HepG2 (cell line): ENCODE data around the gene ZNF287. TPM values are rescaled to one million over a fixed set of nuclear protein-coding genes. Genes with fewer than 3 reads are reported as not detected.

ENCODE experiments used
- AKAP8 ChIP-seq: sonication (generic); formaldehyde crosslinking; IDR thresholded peaks from 2 replicates; pipeline ENCODE4 v1.5.1; 2020; ENCODE audit warnings: mild to moderate bottlenecking, missing genetic modification reagents
- ATF7 ChIP-seq, 2 experiments: fragments of 450-650 bp in 1 of 2; sonication (generic) in 1 of 2; formaldehyde crosslinking in 1 of 2; IDR thresholded peaks; 2 replicates each; pipeline versions ENCODE4 v1.4.0 to v1.6.1; 2016 to 2020; ENCODE audit warnings: antibody characterized with exemption in 1 of 2, mild to moderate bottlenecking in 1 of 2, missing genetic modification reagents in 1 of 2
- HNF4A ChIP-seq: sonication (generic); formaldehyde crosslinking; IDR thresholded peaks from 2 replicates; pipeline ENCODE4 v1.4.0; 2020; ENCODE audit warnings: missing genetic modification reagents
- LCORL ChIP-seq, 2 experiments: fragments of 450-650 bp in 1 of 2; sonication (generic) in 1 of 2; formaldehyde crosslinking in 1 of 2; IDR thresholded peaks; 2 replicates each; pipeline versions ENCODE4 v1.5.0 to v1.6.1; 2017 to 2020; ENCODE audit warnings: antibody characterized with exemption in 1 of 2, missing genetic modification reagents in 1 of 2
- THAP11 ChIP-seq: IDR thresholded peaks from 2 replicates; pipeline ENCODE4 v1.6.1; 2016; ENCODE audit warnings: missing biosample characterization, missing genetic modification reagents
- ZBTB20 ChIP-seq: sonication (generic); formaldehyde crosslinking; IDR thresholded peaks from 2 replicates; pipeline ENCODE4 v1.8.1; 2023; ENCODE audit warnings: missing genetic modification reagents, low read depth, mild to moderate bottlenecking, borderline replicate concordance
- ZBTB21 ChIP-seq: sonication (generic); formaldehyde crosslinking; IDR thresholded peaks from 2 replicates; pipeline ENCODE4 v1.4.0; 2020; ENCODE audit warnings: missing genetic modification reagents
- ZKSCAN1 ChIP-seq: fragments of 150-350 bp; IDR thresholded peaks from 2 replicates; pipeline ENCODE4 v1.6.1; 2014; ENCODE audit warnings: low read length
- ZNF143 ChIP-seq: sonication (generic); formaldehyde crosslinking; IDR thresholded peaks from 2 replicates; pipeline ENCODE4 v1.4.0; 2020; ENCODE audit warnings: missing genetic modification reagents
- ZNF20 ChIP-seq: sonication (generic); formaldehyde crosslinking; IDR thresholded peaks from 2 replicates; pipeline ENCODE4 v1.4.0; 2020; ENCODE audit warnings: mild to moderate bottlenecking, moderate library complexity, missing genetic modification reagents
- ZNF44 ChIP-seq: sonication (generic); formaldehyde crosslinking; IDR thresholded peaks from 2 replicates; pipeline ENCODE4 v1.5.1; 2020; ENCODE audit warnings: mild to moderate bottlenecking, missing genetic modification reagents
- ZNF816 ChIP-seq: sonication (generic); formaldehyde crosslinking; IDR thresholded peaks from 2 replicates; pipeline ENCODE4 v1.8.0; 2022; ENCODE audit warnings: missing genetic modification reagents, mild to moderate bottlenecking, borderline replicate concordance
- ZNF850 ChIP-seq: sonication (generic); formaldehyde crosslinking; conservative IDR thresholded peaks from 2 replicates; pipeline ENCODE4 v1.9.0; 2021; ENCODE audit warnings: mild to moderate bottlenecking, missing genetic modification reagents
- polyA plus RNA-seq, 8 experiments: library from polyadenylated mRNA; depleted of rRNA in 3 of 8; stranded (reverse) in 7 of 8; unstranded in 1 of 8; fragments of >200 nt; fragmentation: Illumina TruSeq in 4 of 8; extraction: Trizol in 4 of 8; gene quantifications; 2 replicates each; pipeline versions ENCODE4 v1.2.1 to v1.2.3, GENCODE V29; 2011 to 2016; ENCODE audit warnings: low read depth in 4 of 8, missing spikeins in 1 of 8, mixed read lengths in 1 of 8; ENCODE audit not compliant: insufficient read depth in 1 of 8
- total RNA-seq, 5 experiments: library from RNA; depleted of rRNA; stranded (reverse); fragments of >200 nt; fragmentation: Illumina TruSeq; extraction: Trizol; gene quantifications; 2 replicates each; pipeline ENCODE4 v1.2.3, GENCODE V29; 2016; ENCODE audit warnings: low read depth in 1 of 5
- TF ChIP-seq, protein P1 (sequence below): sonication (generic); formaldehyde crosslinking; conservative IDR thresholded peaks from 2 replicates; pipeline ENCODE4 v1.4.0; 2020; ENCODE audit warnings: mild to moderate bottlenecking, missing genetic modification reagents, moderate library complexity
- TF ChIP-seq, protein P2 (sequence below): sonication (generic); formaldehyde crosslinking; IDR thresholded peaks from 2 replicates; pipeline ENCODE4 v1.5.1; 2020; ENCODE audit warnings: missing genetic modification reagents, mild to moderate bottlenecking, borderline replicate concordance
- TF ChIP-seq, protein P3 (sequence below): sonication (generic); formaldehyde crosslinking; IDR thresholded peaks from 2 replicates; pipeline ENCODE4 v1.4.0; 2020; ENCODE audit warnings: missing genetic modification reagents
- TF ChIP-seq, protein P4 (sequence below): sonication (generic); formaldehyde crosslinking; IDR thresholded peaks from 2 replicates; pipeline ENCODE4 v1.4.0; 2020; ENCODE audit warnings: missing genetic modification reagents

The ZNF287 gene
- total and polyA plus RNA-seq, 2 of the 13 experiments (the other 11 are each of a cell fraction or from before 2014, with no cell fraction given), result 0.21 TPM; not detected in 1

DNA sequence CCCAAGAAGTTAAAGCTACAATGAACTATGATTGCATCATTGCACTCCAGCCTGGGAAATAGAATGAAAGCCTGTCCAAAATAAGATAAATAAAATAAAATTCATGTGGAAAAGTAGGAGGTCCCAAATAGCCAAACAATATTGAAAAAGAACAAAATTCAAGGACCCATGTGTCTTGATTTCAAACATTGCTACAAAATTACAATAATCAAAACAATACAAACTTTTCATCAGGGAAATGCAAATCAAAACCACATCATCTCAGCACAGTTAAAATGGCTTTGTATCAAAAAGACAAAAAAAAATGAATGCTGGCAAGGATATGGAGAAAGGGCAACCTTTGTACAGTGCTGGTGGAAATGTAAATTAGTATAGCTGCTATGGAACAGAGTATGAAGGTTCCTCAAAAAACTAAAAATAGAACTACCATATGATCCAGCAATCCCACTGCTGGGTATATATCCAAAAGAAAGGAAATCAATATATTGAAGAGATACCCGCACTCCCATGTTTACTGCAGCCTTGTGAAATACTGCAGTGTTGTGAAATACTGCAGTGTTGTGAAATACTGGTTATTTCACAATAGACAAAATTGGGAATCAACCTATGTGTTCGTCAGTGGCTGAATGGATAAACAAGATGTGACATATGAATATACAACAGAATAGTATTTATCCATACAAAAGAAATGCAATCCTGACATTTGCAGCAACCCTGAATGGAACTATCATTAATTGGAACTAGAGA lies 24.5 kb upstream of the ZNF287 start (continued):
- TF ChIP-seq, protein P1, sequence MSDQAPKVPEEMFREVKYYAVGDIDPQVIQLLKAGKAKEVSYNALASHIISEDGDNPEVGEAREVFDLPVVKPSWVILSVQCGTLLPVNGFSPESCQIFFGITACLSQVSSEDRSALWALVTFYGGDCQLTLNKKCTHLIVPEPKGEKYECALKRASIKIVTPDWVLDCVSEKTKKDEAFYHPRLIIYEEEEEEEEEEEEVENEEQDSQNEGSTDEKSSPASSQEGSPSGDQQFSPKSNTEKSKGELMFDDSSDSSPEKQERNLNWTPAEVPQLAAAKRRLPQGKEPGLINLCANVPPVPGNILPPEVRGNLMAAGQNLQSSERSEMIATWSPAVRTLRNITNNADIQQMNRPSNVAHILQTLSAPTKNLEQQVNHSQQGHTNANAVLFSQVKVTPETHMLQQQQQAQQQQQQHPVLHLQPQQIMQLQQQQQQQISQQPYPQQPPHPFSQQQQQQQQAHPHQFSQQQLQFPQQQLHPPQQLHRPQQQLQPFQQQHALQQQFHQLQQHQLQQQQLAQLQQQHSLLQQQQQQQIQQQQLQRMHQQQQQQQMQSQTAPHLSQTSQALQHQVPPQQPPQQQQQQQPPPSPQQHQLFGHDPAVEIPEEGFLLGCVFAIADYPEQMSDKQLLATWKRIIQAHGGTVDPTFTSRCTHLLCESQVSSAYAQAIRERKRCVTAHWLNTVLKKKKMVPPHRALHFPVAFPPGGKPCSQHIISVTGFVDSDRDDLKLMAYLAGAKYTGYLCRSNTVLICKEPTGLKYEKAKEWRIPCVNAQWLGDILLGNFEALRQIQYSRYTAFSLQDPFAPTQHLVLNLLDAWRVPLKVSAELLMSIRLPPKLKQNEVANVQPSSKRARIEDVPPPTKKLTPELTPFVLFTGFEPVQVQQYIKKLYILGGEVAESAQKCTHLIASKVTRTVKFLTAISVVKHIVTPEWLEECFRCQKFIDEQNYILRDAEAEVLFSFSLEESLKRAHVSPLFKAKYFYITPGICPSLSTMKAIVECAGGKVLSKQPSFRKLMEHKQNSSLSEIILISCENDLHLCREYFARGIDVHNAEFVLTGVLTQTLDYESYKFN (CRISPR knock-in tag), result peak; percentile 70
- TF ChIP-seq, protein P2, sequence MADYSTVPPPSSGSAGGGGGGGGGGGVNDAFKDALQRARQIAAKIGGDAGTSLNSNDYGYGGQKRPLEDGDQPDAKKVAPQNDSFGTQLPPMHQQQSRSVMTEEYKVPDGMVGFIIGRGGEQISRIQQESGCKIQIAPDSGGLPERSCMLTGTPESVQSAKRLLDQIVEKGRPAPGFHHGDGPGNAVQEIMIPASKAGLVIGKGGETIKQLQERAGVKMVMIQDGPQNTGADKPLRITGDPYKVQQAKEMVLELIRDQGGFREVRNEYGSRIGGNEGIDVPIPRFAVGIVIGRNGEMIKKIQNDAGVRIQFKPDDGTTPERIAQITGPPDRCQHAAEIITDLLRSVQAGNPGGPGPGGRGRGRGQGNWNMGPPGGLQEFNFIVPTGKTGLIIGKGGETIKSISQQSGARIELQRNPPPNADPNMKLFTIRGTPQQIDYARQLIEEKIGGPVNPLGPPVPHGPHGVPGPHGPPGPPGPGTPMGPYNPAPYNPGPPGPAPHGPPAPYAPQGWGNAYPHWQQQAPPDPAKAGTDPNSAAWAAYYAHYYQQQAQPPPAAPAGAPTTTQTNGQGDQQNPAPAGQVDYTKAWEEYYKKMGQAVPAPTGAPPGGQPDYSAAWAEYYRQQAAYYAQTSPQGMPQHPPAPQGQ (CRISPR knock-in tag), result no peak
- TF ChIP-seq LCORL (IDR thresholded peaks at IDR 0.05), result no peak
- TF ChIP-seq LCORL (CRISPR knock-in tag; IDR thresholded peaks at IDR 0.05), result peak; percentile 76
- peak; percentile 56; the same call in 1 of the 2 replicates for TF ChIP-seq ZNF816 (CRISPR knock-in tag)
- no peak for TF ChIP-seq AKAP8 (CRISPR knock-in tag)
- TF ChIP-seq HNF4A, result peak; percentile 48; the same call in 1 of the 2 replicates
- TF ChIP-seq ZBTB21, result no peak
- no peak for TF ChIP-seq ZNF20 (CRISPR knock-in tag)
- no peak for TF ChIP-seq ZNF850 (CRISPR knock-in tag)
- no peak for TF ChIP-seq ZNF143 (CRISPR knock-in tag)
- TF ChIP-seq ZBTB20 (CRISPR knock-in tag), result peak; percentile 63; the same call in 1 of the 2 replicates
- TF ChIP-seq ZKSCAN1, result no peak
- TF ChIP-seq THAP11 (CRISPR knock-in tag), result peak; percentile 75
- TF ChIP-seq ZNF44, result no peak
- TF ChIP-seq, protein P3, sequence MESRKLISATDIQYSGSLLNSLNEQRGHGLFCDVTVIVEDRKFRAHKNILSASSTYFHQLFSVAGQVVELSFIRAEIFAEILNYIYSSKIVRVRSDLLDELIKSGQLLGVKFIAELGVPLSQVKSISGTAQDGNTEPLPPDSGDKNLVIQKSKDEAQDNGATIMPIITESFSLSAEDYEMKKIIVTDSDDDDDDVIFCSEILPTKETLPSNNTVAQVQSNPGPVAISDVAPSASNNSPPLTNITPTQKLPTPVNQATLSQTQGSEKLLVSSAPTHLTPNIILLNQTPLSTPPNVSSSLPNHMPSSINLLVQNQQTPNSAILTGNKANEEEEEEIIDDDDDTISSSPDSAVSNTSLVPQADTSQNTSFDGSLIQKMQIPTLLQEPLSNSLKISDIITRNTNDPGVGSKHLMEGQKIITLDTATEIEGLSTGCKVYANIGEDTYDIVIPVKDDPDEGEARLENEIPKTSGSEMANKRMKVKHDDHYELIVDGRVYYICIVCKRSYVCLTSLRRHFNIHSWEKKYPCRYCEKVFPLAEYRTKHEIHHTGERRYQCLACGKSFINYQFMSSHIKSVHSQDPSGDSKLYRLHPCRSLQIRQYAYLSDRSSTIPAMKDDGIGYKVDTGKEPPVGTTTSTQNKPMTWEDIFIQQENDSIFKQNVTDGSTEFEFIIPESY (CRISPR knock-in tag), result no peak
- TF ChIP-seq, protein P4, sequence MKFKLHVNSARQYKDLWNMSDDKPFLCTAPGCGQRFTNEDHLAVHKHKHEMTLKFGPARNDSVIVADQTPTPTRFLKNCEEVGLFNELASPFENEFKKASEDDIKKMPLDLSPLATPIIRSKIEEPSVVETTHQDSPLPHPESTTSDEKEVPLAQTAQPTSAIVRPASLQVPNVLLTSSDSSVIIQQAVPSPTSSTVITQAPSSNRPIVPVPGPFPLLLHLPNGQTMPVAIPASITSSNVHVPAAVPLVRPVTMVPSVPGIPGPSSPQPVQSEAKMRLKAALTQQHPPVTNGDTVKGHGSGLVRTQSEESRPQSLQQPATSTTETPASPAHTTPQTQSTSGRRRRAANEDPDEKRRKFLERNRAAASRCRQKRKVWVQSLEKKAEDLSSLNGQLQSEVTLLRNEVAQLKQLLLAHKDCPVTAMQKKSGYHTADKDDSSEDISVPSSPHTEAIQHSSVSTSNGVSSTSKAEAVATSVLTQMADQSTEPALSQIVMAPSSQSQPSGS (CRISPR knock-in tag), result peak; percentile 55; the same call in 1 of the 2 replicates
- peak; percentile 28; the same call in 1 of the 2 replicates for TF ChIP-seq ATF7 (IDR thresholded peaks at IDR 0.05)
- no peak for TF ChIP-seq ATF7 (CRISPR knock-in tag; IDR thresholded peaks at IDR 0.05)
